HEK293 (cell line): Measurements from ENCODE around the gene GTPBP1.

Experiments used
- AEBP2 ChIP-seq: fragments of 450-650 bp; formaldehyde crosslinking; IDR thresholded peaks from 2 replicates; pipeline ENCODE4 v1.5.1; 2016; ENCODE audit warnings: missing biosample characterization, missing genetic modification characterization, borderline replicate concordance
- FEZF1 ChIP-seq: fragments of 450-650 bp; formaldehyde crosslinking; IDR thresholded peaks from 2 replicates; pipeline ENCODE4 v1.5.1; 2016; ENCODE audit warnings: missing biosample characterization, missing genetic modification characterization
- GFI1B ChIP-seq: fragments of 450-650 bp; formaldehyde crosslinking; IDR thresholded peaks from 2 replicates; pipeline ENCODE4 v1.5.1; 2016; ENCODE audit warnings: missing biosample characterization, missing genetic modification characterization
- PRDM1 ChIP-seq: fragments of 450-650 bp; formaldehyde crosslinking; IDR thresholded peaks from 2 replicates; pipeline ENCODE4; 2016; ENCODE audit warnings: missing biosample characterization, missing genetic modification characterization
- SALL2 ChIP-seq: fragments of 450-650 bp; formaldehyde crosslinking; IDR thresholded peaks from 2 replicates; pipeline ENCODE4 v1.5.0; 2017; ENCODE audit warnings: missing biosample characterization, mild to moderate bottlenecking, missing genetic modification characterization, borderline replicate concordance
- ZBTB48 ChIP-seq: fragments of 450-650 bp; formaldehyde crosslinking; IDR thresholded peaks from 2 replicates; pipeline ENCODE4 v1.5.1; 2016; ENCODE audit warnings: missing biosample characterization, missing genetic modification characterization
- ZBTB8A ChIP-seq: fragments of 450-650 bp; formaldehyde crosslinking; IDR thresholded peaks from 2 replicates; pipeline ENCODE4 v1.5.1; 2016; ENCODE audit warnings: missing biosample characterization, missing genetic modification characterization
- ZFHX2 ChIP-seq: fragments of 450-650 bp; formaldehyde crosslinking; conservative IDR thresholded peaks from 2 replicates; pipeline ENCODE4 v1.5.1; 2016; ENCODE audit warnings: missing biosample characterization, missing genetic modification characterization
- ZNF138 ChIP-seq: fragments of 450-650 bp; formaldehyde crosslinking; IDR thresholded peaks from 2 replicates; pipeline ENCODE4 v1.5.1; 2016; ENCODE audit warnings: missing biosample characterization, missing genetic modification characterization, borderline replicate concordance
- ZNF155 ChIP-seq: fragments of 450-650 bp; formaldehyde crosslinking; IDR thresholded peaks from 2 replicates; pipeline ENCODE4 v1.5.1; 2016; ENCODE audit warnings: missing biosample characterization, missing genetic modification characterization
- ZNF157 ChIP-seq: fragments of 450-650 bp; formaldehyde crosslinking; IDR thresholded peaks from 2 replicates; pipeline ENCODE4 v1.5.1; 2016; ENCODE audit warnings: missing biosample characterization, missing genetic modification characterization
- ZNF169 ChIP-seq: fragments of 450-650 bp; formaldehyde crosslinking; IDR thresholded peaks from 2 replicates; pipeline ENCODE4 v1.5.1; 2016; ENCODE audit warnings: missing biosample characterization, missing genetic modification characterization
- ZNF248 ChIP-seq: fragments of 450-650 bp; formaldehyde crosslinking; IDR thresholded peaks from 2 replicates; pipeline ENCODE4 v1.5.1; 2017; ENCODE audit warnings: missing biosample characterization, missing genetic modification characterization
- ZNF48 ChIP-seq: fragments of 450-650 bp; formaldehyde crosslinking; IDR thresholded peaks from 2 replicates; pipeline ENCODE4 v1.5.1; 2016; ENCODE audit warnings: missing biosample characterization, missing genetic modification characterization
- ZNF560 ChIP-seq: fragments of 450-650 bp; formaldehyde crosslinking; IDR thresholded peaks from 2 replicates; pipeline ENCODE4 v1.5.1; 2017; ENCODE audit warnings: missing biosample characterization, missing genetic modification characterization, borderline replicate concordance
- ZNF600 ChIP-seq: fragments of 450-650 bp; formaldehyde crosslinking; IDR thresholded peaks from 2 replicates; pipeline ENCODE4 v1.5.1; 2016; ENCODE audit warnings: missing biosample characterization, missing genetic modification characterization
- ZNF623 ChIP-seq: fragments of 450-650 bp; formaldehyde crosslinking; IDR thresholded peaks from 2 replicates; pipeline ENCODE4 v1.5.1; 2016; ENCODE audit warnings: missing biosample characterization, missing genetic modification characterization
- ZNF624 ChIP-seq: fragments of 450-650 bp; formaldehyde crosslinking; IDR thresholded peaks from 2 replicates; pipeline ENCODE4 v1.5.1; 2017; ENCODE audit warnings: missing biosample characterization, missing genetic modification characterization
- ZNF654 ChIP-seq: fragments of 450-650 bp; formaldehyde crosslinking; IDR thresholded peaks from 2 replicates; pipeline ENCODE4 v1.5.1; 2016; ENCODE audit warnings: low read depth, missing biosample characterization, missing genetic modification characterization
- ZNF777 ChIP-seq: fragments of 450-650 bp; formaldehyde crosslinking; IDR thresholded peaks from 2 replicates; pipeline ENCODE4 v1.5.1; 2017; ENCODE audit warnings: missing biosample characterization, missing genetic modification characterization, borderline replicate concordance
- TF ChIP-seq, protein P1 (sequence below): fragments of 450-650 bp; formaldehyde crosslinking; conservative IDR thresholded peaks from 2 replicates; pipeline ENCODE4 v1.5.1; 2016; ENCODE audit warnings: low read depth, missing biosample characterization, missing genetic modification characterization
- TF ChIP-seq, protein P2 (sequence below): fragments of 450-650 bp; formaldehyde crosslinking; IDR thresholded peaks from 2 replicates; pipeline ENCODE4; 2016; ENCODE audit warnings: missing biosample characterization, missing genetic modification characterization
- TF ChIP-seq, protein P3 (sequence below): fragments of 450-650 bp; formaldehyde crosslinking; IDR thresholded peaks from 2 replicates; pipeline ENCODE4 v1.5.1; 2016; ENCODE audit warnings: missing biosample characterization, missing genetic modification characterization
- TF ChIP-seq, protein P4 (sequence below): fragments of 450-650 bp; formaldehyde crosslinking; IDR thresholded peaks from 2 replicates; pipeline ENCODE4 v1.5.1; 2016; ENCODE audit warnings: missing biosample characterization, missing genetic modification characterization
- TF ChIP-seq, protein P5 (sequence below): fragments of 450-650 bp; formaldehyde crosslinking; IDR thresholded peaks from 2 replicates; pipeline ENCODE4 v1.5.1; 2016; ENCODE audit warnings: missing biosample characterization, missing genetic modification characterization, low read depth

The GTPBP1 gene

GRCh38 chr22:38700789-38701628 is 4.7 kb upstream of the GTPBP1 start, which contains the start of gene JOSD1 (continued):
- TF ChIP-seq, protein P1, sequence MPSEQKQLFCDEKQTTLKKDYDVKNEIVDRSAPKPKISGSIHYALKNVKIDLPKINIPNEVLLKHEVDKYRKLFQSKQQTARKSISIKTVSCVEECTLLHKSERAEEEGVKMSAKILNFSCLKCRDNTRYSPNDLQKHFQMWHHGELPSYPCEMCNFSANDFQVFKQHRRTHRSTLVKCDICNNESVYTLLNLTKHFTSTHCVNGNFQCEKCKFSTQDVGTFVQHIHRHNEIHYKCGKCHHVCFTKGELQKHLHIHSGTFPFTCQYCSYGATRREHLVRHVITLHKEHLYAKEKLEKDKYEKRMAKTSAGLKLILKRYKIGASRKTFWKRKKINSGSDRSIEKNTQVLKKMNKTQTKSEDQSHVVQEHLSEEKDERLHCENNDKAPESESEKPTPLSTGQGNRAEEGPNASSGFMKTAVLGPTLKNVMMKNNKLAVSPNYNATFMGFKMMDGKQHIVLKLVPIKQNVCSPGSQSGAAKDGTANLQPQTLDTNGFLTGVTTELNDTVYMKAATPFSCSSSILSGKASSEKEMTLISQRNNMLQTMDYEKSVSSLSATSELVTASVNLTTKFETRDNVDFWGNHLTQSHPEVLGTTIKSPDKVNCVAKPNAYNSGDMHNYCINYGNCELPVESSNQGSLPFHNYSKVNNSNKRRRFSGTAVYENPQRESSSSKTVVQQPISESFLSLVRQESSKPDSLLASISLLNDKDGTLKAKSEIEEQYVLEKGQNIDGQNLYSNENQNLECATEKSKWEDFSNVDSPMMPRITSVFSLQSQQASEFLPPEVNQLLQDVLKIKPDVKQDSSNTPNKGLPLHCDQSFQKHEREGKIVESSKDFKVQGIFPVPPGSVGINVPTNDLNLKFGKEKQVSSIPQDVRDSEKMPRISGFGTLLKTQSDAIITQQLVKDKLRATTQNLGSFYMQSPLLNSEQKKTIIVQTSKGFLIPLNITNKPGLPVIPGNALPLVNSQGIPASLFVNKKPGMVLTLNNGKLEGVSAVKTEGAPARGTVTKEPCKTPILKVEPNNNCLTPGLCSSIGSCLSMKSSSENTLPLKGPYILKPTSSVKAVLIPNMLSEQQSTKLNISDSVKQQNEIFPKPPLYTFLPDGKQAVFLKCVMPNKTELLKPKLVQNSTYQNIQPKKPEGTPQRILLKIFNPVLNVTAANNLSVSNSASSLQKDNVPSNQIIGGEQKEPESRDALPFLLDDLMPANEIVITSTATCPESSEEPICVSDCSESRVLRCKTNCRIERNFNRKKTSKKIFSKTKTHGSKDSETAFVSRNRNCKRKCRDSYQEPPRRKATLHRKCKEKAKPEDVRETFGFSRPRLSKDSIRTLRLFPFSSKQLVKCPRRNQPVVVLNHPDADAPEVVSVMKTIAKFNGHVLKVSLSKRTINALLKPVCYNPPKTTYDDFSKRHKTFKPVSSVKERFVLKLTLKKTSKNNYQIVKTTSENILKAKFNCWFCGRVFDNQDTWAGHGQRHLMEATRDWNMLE (tag by site-specific recombination), result no peak
- TF ChIP-seq ZNF248 (tag by site-specific recombination) (no peak), ZFHX2 (tag by site-specific recombination) (peak; percentile 95), ZNF169 (tag by site-specific recombination) (peak; percentile 78), FEZF1 (tag by site-specific recombination) (no peak), ZNF654 (tag by site-specific recombination) (no peak), AEBP2 (tag by site-specific recombination) (no peak), ZNF600 (tag by site-specific recombination) (peak; percentile 64; the same call in 1 of the 2 replicates), ZNF623 (tag by site-specific recombination) (peak; percentile 33; the same call in 1 of the 2 replicates), ZNF155 (tag by site-specific recombination) (no peak), ZNF624 (peak; percentile 84), GFI1B (no peak), ZNF157 (tag by site-specific recombination) (no peak), ZBTB48 (tag by site-specific recombination) (peak; percentile 98), ZNF560 (tag by site-specific recombination) (no peak), PRDM1 (tag by site-specific recombination) (no peak), ZNF138 (tag by site-specific recombination) (no peak), ZNF777 (0 out of 2 replicates have a peak, but pooled peaks have one; percentile 53), ZBTB8A (tag by site-specific recombination) (peak; percentile 100), ZNF48 (no peak), SALL2 (tag by site-specific recombination) (0 out of 2 replicates have a peak, but pooled peaks have one; percentile 74)
- TF ChIP-seq, protein P2, sequence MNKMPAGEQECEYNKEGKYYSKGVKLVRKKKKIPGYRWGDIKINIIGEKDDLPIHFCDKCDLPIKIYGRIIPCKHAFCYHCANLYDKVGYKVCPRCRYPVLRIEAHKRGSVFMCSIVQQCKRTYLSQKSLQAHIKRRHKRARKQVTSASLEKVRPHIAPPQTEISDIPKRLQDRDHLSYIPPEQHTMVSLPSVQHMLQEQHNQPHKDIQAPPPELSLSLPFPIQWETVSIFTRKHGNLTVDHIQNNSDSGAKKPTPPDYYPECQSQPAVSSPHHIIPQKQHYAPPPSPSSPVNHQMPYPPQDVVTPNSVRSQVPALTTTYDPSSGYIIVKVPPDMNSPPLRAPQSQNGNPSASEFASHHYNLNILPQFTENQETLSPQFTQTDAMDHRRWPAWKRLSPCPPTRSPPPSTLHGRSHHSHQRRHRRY (tag by site-specific recombination), result no peak
- TF ChIP-seq, protein P3, sequence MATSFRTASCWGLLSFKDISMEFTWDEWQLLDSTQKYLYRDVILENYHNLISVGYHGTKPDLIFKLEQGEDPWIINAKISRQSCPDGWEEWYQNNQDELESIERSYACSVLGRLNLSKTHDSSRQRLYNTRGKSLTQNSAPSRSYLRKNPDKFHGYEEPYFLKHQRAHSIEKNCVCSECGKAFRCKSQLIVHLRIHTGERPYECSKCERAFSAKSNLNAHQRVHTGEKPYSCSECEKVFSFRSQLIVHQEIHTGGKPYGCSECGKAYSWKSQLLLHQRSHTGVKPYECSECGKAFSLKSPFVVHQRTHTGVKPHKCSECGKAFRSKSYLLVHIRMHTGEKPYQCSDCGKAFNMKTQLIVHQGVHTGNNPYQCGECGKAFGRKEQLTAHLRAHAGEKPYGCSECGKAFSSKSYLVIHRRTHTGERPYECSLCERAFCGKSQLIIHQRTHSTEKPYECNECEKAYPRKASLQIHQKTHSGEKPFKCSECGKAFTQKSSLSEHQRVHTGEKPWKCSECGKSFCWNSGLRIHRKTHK, result no peak
- TF ChIP-seq, protein P4, sequence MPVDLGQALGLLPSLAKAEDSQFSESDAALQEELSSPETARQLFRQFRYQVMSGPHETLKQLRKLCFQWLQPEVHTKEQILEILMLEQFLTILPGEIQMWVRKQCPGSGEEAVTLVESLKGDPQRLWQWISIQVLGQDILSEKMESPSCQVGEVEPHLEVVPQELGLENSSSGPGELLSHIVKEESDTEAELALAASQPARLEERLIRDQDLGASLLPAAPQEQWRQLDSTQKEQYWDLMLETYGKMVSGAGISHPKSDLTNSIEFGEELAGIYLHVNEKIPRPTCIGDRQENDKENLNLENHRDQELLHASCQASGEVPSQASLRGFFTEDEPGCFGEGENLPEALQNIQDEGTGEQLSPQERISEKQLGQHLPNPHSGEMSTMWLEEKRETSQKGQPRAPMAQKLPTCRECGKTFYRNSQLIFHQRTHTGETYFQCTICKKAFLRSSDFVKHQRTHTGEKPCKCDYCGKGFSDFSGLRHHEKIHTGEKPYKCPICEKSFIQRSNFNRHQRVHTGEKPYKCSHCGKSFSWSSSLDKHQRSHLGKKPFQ (tag by site-specific recombination), result no peak
- TF ChIP-seq, protein P5, sequence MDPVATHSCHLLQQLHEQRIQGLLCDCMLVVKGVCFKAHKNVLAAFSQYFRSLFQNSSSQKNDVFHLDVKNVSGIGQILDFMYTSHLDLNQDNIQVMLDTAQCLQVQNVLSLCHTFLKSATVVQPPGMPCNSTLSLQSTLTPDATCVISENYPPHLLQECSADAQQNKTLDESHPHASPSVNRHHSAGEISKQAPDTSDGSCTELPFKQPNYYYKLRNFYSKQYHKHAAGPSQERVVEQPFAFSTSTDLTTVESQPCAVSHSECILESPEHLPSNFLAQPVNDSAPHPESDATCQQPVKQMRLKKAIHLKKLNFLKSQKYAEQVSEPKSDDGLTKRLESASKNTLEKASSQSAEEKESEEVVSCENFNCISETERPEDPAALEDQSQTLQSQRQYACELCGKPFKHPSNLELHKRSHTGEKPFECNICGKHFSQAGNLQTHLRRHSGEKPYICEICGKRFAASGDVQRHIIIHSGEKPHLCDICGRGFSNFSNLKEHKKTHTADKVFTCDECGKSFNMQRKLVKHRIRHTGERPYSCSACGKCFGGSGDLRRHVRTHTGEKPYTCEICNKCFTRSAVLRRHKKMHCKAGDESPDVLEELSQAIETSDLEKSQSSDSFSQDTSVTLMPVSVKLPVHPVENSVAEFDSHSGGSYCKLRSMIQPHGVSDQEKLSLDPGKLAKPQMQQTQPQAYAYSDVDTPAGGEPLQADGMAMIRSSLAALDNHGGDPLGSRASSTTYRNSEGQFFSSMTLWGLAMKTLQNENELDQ (tag by site-specific recombination), result no peak
